ENCODE data around the gene CTNND2.
"Not testable (repeated sequence)": the region's sequence is repeated elsewhere in the genome, so short reads cannot be mapped to it uniquely, and the experiment has no call there.

Gene CTNND2

DNA sequence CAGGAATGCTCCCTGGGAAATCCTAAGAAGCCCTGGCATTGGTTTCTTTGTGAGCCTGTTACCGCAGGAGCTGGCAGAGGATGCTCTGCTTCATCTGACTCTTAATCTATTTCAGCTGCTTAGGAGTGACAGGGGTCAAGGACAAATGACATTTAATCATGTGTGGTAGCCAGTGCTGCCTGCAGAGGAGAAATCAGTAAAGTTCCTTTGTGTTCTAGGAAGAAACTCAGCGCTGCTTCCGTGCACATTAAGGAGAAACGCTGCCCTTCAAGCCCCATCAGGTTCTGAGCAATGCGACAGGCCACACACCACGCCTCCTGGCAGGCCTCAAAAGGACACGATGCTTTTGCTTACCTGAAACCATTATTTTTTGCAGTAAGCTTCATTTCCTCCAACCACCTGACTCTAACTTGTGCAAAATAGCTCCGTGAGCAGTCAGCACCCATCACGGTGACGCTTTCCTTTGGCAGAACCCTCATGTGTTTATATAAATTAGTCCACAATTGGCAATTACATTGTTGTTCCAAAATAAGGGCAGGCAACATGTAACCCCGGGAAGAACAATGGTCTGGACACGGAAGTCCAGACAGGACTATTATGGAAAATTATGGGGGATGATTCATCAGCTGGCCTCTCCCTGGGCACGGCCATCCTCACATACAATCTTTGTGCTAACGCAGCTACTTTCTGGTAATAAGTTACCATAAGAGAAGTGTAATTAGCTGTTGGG lies 755.3 kb downstream of the CTNND2 start:
- DNase-seq: no peak

DNA sequence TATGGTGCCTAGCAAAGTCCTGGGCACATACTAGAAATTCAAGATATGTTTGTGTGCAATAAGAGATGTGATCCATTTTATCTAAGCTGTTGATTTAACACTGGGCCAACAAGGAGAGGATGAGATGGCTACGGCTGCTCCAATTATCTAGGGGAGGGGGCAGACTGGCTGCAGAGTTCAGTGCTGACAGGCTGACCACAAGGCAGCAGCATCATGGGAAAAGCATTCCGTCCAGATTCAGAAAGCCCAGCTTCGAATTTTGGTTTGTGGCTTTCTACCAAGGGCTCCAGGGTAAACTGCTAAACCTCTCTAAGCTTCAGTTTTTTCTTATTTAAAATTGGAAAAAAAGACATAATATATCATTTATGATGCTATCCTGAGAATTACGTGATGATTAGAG lies 758.1 kb downstream of the CTNND2 start:
- no peak for DNase-seq

DNA sequence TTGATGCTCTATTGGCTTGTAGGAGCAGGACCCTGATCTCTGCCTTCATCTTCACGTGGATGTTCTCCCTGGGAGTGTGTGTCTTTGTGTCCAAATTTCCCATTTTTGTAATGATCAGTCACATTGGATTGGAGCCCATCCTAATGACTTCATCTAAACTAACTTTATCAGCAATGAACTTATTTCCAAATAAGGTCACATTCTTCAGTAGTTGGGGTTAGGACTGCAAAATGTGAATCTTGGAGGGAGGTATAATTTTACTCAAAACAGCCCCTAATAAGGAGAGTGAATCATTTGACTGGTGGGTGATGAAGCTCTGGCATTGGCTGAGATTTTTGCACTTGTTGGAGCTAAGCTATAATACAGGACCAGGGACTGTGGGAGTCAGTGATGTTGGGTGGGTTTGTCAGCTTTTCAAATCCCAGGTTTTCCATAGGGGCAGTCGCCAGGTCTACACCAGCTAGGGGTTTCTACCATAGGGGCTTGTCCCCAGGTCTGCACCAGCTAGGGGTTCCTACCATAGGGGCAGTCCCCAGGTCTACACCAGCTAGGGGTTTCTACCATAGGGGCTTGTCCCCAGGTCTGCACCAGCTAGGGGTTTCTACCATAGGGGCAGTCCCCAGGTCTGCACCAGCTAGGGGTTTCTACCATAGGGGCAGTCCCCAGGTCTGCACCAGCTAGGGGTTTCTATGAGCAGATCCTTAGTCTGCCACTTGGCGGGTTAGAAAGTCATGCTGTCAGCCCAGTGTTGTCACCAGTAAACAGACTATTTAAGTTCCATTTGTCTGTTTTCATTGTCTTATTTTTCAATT lies 760.6 kb downstream of the CTNND2 start:
- no peak for DNase-seq

DNA sequence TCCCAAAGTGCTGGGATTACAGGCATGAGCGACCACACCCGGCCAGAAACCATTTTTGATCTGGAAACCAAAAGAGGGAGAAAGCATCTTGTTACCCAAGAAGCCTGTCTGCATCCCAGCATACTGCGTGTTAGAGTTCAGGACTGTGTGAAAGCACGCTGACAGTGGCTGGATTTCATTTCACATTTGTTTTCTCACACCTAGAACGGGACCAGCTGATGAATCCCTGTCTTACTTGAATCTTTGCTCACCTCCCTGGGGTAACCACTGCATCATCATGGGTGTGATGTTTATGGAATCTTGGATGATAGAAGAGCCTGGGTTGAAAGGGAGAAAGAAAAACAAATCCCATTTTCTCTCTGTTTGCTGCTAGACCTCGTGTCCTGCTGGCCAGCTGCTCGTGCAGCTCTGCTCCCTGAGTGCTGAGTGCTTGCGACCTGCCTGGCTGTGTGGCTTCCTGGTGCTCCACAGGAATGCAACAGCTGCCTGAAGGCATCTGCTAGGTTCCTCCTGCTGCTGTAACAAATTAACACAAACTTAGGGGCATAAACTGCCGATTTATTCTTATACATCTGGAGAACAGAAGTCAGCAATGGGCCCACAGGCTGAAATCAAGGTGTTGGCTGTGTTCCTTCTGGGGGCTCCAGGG lies 764.9 kb downstream of the CTNND2 start:
- DNase-seq: no peak

DNA sequence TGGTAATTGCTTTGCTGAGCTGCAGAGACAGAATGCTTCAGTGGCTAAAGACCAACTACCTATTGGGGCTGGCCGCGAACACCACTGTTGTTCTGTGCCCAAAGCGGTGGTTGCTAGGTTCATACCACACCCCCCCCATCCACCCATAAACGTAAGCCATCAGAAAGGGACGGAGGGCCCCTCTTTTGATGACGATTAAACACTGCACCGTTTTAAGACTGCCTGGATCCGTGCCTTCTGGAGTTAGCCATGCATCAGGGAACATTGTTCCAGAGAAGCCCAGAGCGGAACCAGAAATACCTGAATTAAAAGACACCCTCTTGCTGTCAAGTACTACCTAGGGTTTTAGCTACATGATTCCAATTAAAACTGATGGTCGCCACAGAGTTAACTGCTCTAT lies 774.1 kb downstream of the CTNND2 start:
- DNase-seq: no peak

DNA sequence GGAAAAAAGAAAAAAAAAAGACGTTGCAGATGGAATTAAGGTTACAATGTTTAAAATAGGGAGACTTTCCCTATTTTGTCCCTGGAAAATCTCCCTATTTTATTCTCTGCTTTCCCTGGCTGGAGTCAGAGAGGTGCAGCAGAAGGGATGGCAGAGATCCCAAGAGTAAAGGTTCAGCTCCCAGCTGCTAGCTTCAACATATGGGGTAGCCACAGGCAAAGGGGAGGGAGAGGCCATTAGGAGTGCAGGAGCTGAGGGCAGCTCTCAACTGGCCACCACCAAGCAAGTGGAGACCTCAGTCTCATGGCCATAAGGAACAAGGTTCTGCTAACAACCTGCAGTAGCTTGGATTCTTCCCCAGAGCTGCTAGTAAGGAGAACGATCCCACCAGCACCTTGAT lies 776.2 kb downstream of the CTNND2 start:
- no peak for DNase-seq

DNA sequence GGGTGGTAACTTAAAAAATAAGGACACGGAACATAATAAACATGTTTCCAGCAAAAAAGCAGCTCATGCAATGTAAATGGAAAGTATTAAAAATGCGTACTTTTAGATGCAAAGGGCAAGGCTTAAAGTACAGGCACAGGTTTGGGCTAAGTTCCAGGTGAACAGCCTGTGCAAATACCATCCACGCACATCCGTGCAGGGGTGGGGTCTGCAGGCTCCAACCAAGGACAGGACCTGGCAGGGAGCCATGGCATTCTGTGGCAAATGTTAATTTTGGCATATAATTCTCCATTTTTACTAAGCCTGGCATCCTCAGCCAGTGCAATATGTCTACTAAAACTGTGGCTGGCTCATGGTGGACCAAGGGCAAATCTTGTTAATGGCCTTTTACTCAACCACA lies 777.4 kb downstream of the CTNND2 start:
- DNase-seq: no peak

DNA sequence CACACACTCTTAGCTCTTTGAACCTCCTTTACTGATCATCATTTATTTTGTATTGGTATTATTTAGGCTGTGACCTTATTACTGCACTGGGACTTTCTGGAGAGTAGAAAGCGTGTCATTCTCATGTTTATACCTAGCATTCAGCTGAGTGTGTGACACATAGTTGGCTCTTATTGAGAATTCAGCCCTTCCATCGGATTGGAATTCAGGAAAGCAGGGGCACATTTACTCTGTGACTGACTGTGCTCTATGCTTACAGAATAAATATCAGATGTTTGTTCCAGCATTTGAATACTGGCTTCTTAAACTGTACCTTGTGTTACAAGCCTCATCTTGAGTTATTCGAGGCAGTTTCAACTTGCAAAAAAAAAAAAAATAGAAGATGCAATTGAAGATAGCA lies 782.4 kb downstream of the CTNND2 start:
- DNase-seq: no peak

DNA sequence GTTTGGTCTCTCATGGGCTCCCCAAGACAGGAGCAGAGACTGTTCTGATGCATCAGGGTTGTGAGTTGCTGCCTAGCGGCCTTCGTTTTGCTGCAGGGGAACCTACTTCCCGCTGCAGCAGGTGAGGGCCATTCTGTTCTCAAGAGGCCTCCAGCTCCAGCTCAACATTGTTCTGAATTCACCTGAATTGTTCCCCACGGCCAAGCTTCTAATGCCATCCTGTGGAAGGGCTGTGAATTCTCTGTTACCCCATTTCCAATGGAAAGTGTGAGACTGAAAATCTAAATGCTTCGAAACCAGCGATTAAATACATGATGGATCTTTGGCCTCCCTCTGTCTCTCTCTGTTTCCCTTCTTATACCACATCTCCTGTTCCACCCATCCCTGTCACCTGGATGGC lies 794.1 kb downstream of the CTNND2 start:
- DNase-seq: no peak

DNA sequence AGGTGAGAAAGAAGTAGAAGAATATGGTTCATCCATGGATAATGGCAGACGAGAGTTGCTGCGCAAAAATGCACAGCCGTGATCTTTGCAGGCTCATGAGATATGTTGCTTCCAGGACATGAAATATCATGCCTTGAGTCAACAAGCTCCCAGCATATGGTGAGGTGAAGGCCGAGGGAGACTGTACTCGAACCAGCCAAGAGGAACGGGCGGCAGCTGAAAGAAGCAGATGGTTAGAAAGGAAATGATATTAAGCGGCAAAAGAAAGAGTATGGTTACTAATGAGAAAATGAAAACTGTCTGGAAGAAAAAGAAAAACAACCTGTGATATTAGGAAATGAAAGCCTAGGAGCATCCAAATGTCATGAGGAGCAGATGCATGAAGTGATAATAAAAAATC lies 798.5 kb downstream of the CTNND2 start:
- no peak for DNase-seq

DNA sequence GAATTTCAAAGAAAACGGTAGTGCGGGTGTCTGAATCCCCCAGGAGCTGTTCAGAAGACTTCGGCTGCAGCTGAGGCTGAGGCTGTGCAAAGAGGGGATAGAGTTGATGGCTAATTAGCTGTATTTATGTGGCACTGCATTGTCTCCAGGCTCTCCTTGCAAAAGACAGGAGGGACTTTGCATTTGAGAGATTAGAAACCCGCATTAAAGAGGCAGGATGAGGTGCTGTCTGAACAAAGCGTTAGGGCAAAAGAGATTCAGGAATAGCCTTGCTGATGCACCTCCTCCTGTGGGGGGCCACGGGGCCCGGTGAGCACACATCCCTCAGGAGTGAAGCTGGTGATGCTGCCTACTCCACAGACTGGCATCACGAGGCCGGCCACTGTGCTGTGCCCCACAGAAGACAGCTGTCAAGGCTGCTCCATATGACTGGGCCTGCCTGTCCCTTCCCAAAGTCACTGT lies 799.6 kb downstream of the CTNND2 start:
- no peak for DNase-seq

DNA sequence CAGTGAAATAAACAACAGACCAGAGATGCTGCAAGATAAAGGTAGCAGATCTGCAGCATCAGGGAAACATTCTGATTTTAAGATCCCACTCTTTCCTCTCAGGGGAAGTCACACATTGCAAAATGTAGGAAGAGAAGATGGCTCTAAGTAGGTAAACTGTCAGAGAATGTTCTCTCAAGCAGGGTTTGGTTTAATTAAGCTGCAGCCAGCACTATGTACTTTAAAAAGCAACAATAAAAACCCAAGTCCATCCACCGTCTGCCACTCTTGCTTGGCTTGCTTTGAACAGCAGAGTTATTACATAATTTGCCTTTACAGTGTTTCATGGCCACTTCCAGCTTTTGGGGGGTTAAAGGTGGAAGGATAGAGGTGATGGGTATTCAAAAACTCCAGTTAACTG lies 800.0 kb downstream of the CTNND2 start:
- no peak for DNase-seq

DNA sequence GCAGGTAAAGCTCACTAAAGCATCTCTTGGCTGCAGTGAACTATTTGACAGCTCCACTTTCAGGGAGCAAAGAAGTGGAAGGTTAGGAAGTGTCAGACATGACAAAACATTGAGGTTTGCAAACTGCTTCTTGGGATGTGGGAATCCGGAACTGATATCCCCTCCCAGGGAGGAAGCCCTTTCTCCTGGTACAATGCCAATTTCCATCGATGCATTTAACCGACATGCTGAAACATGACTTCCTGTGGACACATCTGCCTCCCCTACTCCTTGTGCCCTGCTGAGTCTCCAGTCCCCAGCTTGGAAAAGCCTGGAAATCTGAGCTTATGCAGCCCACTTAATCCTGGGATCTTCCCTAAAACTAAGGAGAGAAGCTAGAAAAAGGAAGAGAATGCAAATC lies 820.1 kb downstream of the CTNND2 start:
- DNase-seq: no peak

DNA sequence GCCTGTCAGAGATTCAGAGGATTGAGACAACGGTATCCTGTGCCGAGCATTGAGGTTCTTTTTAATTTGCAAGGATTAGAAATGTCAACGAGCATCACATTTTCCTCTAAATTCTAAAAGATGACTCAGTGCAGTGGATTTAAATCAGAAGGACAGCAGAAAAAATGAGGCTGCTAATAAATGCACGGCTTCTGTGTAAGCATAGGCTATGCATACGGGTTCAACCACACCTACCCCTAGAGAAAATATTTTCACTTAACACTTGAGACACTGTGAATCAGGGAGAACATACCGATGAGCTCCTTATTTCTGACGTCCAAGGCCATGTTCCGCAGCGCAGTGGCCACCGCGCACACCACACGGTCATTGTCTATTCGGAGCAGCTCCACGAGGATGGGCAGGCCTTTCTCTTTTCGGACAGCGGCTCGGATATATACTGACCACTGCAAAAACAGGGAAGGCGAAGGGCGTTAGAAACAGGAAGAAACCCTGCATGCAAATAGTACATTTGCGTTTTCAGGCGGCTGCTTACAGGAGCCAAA lies 821.8 kb downstream of the CTNND2 start:
- no peak for DNase-seq

DNA sequence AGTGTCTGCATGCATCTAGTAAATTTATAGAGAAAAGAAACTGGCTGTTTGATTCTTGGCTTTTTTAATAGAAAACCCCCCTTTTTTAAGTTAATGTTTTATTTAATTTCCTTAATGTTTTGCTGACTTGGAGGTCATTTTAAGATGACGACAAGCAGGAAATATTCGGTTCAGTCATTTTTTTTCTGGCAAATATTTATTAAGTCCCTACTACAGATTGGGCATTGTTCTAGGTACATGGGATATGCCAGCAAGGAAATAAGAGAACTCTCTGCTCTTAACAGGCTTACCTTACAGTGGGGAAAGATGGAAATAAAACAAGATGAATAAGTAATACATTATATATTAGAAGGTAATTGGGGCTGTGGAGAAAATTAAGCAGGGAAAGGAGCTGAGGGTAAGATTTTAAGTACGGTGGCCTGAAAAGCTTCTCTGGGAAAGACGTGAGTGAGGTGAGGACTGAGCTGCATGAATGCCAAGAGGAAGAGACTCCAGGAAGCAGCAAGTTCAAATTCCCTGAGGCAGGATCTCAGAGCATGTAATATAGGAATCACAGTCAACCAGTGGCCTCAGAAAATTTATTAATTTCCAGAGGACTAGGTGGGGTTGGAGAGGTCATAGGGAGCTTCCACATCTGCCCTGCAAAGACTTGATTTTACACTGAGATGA lies 827.2 kb downstream of the CTNND2 start:
- DNase-seq: no peak

DNA sequence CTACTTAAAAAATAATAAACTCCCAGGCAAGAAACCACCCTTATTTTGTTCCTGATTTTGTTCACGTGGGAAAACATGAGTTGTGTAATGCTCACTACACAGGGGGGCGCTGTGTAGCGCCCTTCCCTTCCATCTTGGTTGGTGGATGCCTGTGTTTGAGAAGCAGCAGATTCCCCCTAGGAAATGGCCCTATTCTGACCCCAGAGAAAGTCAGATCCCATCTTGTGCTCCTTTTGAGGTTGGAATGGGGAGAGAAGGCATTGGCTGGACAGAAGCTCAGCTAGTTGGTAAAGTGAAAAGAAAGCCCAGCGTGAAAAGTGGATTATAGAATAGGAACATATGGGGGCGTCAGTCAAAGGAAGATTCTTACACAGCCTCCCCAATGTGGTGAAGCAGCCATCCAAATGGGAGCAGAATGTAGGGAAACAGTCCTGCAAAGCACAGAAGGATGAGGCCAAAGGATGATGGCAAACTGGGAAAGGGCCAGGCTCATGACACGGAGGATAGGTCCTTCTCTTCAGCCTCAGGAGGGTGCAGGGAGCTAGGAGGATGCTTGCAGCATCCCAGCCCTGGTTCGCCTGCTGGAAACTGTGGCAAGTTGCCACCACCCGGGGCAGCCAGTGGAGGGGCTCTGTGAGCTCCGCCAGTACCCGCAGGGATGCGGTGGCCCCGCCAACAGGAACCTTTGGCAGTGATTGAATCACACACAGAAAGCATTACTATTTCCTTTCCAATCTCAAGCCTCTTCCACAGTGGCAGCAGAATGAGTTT lies 829.0 kb downstream of the CTNND2 start:
- DNase-seq: no peak

DNA sequence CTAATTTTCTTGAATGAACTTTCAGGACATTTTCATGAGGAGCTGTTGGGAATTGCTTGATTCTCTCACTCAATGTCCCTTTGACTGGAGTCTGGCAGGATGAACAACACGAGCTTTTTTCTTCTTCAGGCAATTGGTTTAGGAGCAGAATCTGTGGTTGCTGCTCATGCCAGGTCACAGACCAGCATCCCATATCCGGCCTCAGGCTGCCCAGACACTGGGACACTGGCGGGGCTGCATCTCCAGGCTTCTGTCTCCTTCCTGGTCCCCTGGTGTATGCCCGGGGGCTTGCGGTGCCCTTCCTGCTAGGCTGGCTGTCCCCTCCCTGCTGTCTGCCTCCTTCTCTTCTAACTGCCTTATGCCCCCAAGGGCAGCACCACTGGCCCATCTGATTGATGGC lies 831.7 kb downstream of the CTNND2 start:
- no peak for DNase-seq

DNA sequence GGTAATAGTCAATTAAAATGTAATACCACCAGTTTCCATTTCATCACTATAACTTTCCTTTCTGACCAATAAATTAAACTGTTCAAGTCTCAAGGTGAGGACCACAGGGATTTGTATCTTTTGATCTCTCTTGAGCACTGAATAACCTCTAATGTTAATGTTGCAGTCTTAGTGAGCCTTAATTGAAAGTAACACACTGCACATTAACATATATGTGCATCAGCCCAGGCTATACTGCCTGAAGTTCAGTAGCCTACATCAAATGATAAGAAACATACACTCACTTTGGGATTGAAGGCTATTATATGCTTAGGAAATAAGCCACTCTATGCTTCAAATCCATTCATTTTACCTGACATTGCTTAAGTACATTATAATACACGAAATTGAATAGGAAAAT lies 832.2 kb downstream of the CTNND2 start:
- DNase-seq: no peak

DNA sequence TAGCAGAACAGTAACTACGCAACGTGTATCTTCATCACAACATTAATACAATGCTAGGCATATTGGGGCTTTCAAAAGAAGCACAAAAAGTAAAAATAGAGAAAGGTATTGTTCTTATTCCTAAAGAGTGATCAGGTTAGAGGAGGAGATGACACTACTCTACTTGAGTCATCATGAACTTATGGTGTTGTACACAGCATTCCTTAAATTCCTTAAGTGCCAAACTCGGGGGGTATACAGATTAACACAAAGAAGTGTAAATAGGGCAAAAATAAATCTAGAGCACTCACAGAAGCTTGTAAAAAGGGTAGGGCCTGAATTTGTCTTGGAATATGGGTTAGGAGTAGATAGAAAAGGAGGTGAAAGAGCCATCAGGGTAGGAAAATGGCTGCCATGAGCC lies 835.2 kb downstream of the CTNND2 start:
- DNase-seq: no peak

DNA sequence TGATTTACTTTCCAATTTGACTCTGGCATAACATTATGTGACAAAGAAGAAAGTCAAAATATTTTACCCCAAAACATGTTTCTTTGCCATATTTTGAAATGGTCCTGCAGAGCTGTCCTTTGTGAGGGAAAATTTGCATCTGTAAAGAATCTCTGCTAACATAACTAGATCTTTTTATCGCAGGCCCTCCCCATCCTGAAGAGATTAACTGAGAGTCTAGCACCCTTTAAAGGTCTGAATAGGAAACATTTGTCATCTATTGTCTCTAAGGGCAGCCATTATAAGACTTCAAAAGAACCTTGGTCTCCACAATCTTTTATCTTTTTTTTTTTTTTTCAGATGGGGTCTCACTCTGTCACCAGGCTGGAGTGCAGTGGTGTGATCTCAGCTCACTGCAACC lies 838.5 kb downstream of the CTNND2 start:
- not testable (repeated sequence) for DNase-seq

DNA sequence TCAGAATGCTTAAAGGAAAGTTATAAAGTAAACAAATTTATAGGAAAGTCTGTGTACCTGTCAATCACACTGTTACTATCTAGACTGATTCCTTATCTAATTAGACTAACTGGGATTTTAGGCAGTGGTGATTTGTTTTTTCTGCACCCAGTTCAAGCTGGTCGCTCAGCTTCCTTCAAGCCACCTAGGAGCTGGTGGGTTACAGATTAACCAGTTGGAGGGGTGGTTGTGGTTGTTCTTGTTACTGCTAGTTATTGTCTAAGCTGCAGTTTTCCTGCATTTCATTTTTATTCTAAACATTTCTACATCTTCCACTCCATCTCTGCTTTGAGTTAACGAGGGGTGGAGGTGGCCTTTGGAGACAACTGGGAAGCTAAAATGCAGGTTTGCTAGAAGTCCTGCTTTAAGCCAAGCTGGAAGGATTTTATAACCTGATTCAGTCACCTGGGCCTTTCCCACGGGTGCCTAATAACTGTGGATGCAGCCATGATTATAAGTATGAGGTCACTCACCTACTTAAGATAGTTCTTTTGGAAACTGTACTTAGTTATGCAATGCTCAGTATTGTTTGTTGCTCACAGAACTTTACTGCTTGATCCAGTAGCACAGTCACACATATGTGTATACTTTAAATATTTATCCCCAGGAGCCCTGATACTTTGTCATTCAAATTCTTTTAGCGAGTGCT lies 839.3 kb downstream of the CTNND2 start:
- DNase-seq: no peak

DNA sequence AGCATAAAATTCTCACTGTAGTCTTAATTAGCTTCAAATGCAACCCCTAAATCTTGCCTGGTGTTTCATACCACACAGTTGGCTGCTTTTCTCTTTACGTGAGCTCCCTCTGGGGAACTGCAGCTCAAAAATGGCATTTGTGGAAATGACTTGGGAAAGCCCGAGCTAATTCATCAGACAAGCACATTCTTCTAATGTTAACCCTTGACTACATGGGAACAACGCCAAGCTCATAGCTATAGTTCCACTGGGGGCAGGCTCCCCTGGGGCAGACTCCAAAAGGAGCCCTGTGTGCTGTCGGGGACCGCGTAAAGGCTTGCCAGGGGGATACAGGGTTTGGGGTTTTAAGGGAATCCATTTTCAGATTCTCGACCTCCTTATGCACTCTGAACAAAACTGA lies 841.8 kb downstream of the CTNND2 start:
- DNase-seq: no peak
